Measurements from ENCODE around the gene HPS1. TPM values are rescaled to one million over a fixed set of nuclear protein-coding genes. Genes with fewer than 3 reads are reported as not detected.
"Not testable (repeated sequence)": the region's sequence is repeated elsewhere in the genome, so short reads cannot be mapped to it uniquely, and the experiment has no call there.

HPS1 gene
- total RNA-seq, 1 donor from 2014 or later = 16.0 TPM

DNA sequence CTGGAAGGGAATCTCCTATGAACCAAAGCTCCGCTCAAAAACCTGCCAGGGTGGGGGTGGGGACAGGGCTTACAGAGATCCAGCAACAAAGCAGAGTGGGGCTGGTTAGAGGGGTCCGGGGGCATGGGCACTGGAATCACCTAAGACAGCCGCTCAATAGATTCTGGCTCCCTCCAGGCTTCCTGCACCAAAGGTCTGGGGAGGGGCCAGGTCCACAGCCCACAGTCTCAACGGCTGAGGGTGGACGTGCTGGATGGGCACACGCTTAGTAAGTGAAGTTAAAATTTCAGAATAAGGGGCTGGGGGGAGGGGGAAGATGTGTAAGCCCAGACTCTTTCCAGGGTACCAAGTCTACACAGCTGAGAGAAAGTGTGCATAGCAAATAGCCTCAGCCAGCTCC is 62.9 kb downstream of the HPS1 start:
- Histone ChIP-seq H3K9ac (no peak overlapping the region), H3K79me2 (ENCODE audit: low read depth) (no peaks in the 10 kb centered on the region), H3K4me3 (no peak overlapping the region), H3K36me3 (no peaks in the 10 kb centered on the region), H3F3A (ENCODE audit: low read depth) (no peaks in the 10 kb centered on the region), H3K9me3 (ENCODE audit: low read depth) (no peaks in the 10 kb centered on the region), H3K27ac (no peak overlapping the region), H3K27me3 (no peaks in the 10 kb centered on the region), H3K4me2 (no peak overlapping the region), H4K20me1 (ENCODE audit: low read depth) (no peaks in the 10 kb centered on the region), H2AFZ (replicated peaks) (no peak overlapping the region), H3K4me1 (no peaks in the 10 kb centered on the region)
- DNase-seq (ENCODE audit: low spot score) = no peak
- H3K9me3 Mint-ChIP-seq = no peaks in the 10 kb centered on the region
- H3K36me3 Mint-ChIP-seq = no peaks in the 10 kb centered on the region
- TF ChIP-seq EZH2 (IDR thresholded peaks at IDR 0.05) (no peak), CTCF (IDR thresholded peaks at IDR 0.05) (no peak), EZH2phosphoT487 (IDR thresholded peaks at IDR 0.05) (no peak)
- H3K27me3 Mint-ChIP-seq (ENCODE audit: insufficient read depth, low read depth) = peaks cover 6% of the 10 kb centered on the region
- H3K4me1 Mint-ChIP-seq = peaks cover 7% of the 10 kb centered on the region
- H3K27ac Mint-ChIP-seq = no peak overlapping the region
- H3K4me3 Mint-ChIP-seq = no peak overlapping the region

DNA sequence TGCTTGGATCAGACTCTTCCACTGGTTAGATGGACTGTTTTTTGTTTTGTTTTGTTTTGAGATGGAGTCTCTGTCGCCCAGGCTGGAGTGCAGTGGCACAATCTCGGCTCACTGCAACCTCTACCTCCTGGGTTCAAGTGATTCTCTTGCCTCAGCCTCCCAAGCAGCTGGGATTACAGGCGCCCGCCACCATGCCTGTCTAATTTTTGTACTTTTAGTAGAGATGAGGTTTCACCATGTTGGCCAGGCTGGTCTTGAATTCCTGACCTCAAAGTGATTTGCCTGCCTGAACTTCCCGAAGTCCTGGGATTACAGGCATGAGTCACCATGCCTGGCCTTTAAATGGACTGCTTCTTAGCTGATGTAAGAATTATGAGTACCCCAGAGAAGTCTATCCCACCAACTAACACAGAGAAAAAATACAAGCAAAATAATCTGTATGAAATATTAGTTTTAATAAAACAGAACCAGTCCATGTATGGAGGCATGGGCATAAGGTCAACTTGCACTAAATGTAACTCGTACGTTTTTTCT is 63.5 kb downstream of the HPS1 start:
- H3K27ac Mint-ChIP-seq = peak overlapping the region; percentile 33
- H3K36me3 Mint-ChIP-seq; H3K4me1 Mint-ChIP-seq; H3K27me3 Mint-ChIP-seq (ENCODE audit: insufficient read depth, low read depth); H2AFZ ChIP-seq (replicated peaks); H4K20me1 ChIP-seq (ENCODE audit: low read depth); H3K9me3 ChIP-seq (ENCODE audit: low read depth); H3K9me3 Mint-ChIP-seq; H3K4me3 ChIP-seq; H3K27ac ChIP-seq; H3K27me3 ChIP-seq; H3K4me2 ChIP-seq; H3K79me2 ChIP-seq (ENCODE audit: low read depth); H3K4me3 Mint-ChIP-seq; DNase-seq (ENCODE audit: low spot score); H3K4me1 ChIP-seq; H3K36me3 ChIP-seq; H3K9ac ChIP-seq; H3F3A ChIP-seq (ENCODE audit: low read depth): not testable (repeated sequence)

DNA sequence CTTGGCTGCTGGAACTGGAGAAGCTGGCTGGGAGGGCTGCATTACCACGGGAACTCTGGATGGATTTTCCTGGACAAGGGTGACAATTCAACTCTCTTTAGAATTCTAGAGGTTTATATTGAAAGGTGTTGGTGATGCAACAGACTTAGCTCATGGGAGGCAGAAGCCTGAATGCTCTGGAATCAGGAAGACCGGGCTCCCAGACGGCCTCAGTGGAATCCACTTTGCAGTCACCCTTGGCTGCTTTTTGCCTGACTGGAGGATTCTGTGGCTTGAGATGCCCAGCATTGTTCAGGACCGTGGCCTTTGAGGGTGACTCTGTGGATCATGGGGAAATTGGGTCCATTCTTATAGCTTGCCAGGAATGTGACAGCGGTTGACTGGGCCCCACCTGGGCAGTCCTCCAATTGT is 64.0 kb downstream of the HPS1 start:
- H3K27me3 Mint-ChIP-seq (ENCODE audit: insufficient read depth, low read depth) = peaks cover 9% of the 10 kb centered on the region
- H3K27me3 ChIP-seq = no peaks in the 10 kb centered on the region
- H3K9me3 ChIP-seq (ENCODE audit: low read depth) = no peaks in the 10 kb centered on the region
- TF ChIP-seq EZH2 (IDR thresholded peaks at IDR 0.05) = no peak
- TF ChIP-seq CTCF (IDR thresholded peaks at IDR 0.05) = no peak
- no peak for TF ChIP-seq EZH2phosphoT487 (IDR thresholded peaks at IDR 0.05)
- no peaks in the 10 kb centered on the region for H3F3A ChIP-seq (ENCODE audit: low read depth)
- H3K27ac ChIP-seq = no peak overlapping the region
- no peak overlapping the region for H3K4me3 Mint-ChIP-seq
- H3K4me2 ChIP-seq = no peak overlapping the region
- H3K36me3 ChIP-seq = no peaks in the 10 kb centered on the region
- H3K4me1 Mint-ChIP-seq = peaks cover 7% of the 10 kb centered on the region
- H3K9ac ChIP-seq = no peak overlapping the region
- H3K4me3 ChIP-seq = no peak overlapping the region
- no peak for DNase-seq (ENCODE audit: low spot score)
- H3K79me2 ChIP-seq (ENCODE audit: low read depth) = no peaks in the 10 kb centered on the region
- no peaks in the 10 kb centered on the region for H4K20me1 ChIP-seq (ENCODE audit: low read depth)
- H3K36me3 Mint-ChIP-seq = no peaks in the 10 kb centered on the region
- peaks cover 2% of the 10 kb centered on the region for H3K9me3 Mint-ChIP-seq
- H3K27ac Mint-ChIP-seq = peak overlapping the region; percentile 33
- no peaks in the 10 kb centered on the region for H3K4me1 ChIP-seq
- no peak overlapping the region for H2AFZ ChIP-seq (replicated peaks)

GRCh38 chr10:98380493-98381339 is 66.0 kb downstream of the HPS1 start:
- Mint-ChIP-seq H3K27ac (no peak overlapping the region), H3K36me3 (no peaks in the 10 kb centered on the region), H3K9me3 (peaks cover 2% of the 10 kb centered on the region), H3K4me1 (peaks cover 7% of the 10 kb centered on the region), H3K27me3 (ENCODE audit: insufficient read depth, low read depth) (peaks cover 14% of the 10 kb centered on the region), H3K4me3 (no peak overlapping the region)
- H3F3A ChIP-seq (ENCODE audit: low read depth) = no peaks in the 10 kb centered on the region
- no peak overlapping the region for H3K4me3 ChIP-seq
- no peaks in the 10 kb centered on the region for H3K36me3 ChIP-seq
- DNase-seq (ENCODE audit: low spot score) = no peak
- no peak for TF ChIP-seq EZH2 (IDR thresholded peaks at IDR 0.05)
- TF ChIP-seq EZH2phosphoT487 (IDR thresholded peaks at IDR 0.05) = no peak
- no peak for TF ChIP-seq CTCF (IDR thresholded peaks at IDR 0.05)
- H3K79me2 ChIP-seq (ENCODE audit: low read depth) = no peaks in the 10 kb centered on the region
- H3K27me3 ChIP-seq = no peaks in the 10 kb centered on the region
- H3K4me2 ChIP-seq = no peak overlapping the region
- H2AFZ ChIP-seq (replicated peaks) = no peak overlapping the region
- H3K9me3 ChIP-seq (ENCODE audit: low read depth) = no peaks in the 10 kb centered on the region
- H4K20me1 ChIP-seq (ENCODE audit: low read depth) = no peaks in the 10 kb centered on the region
- H3K27ac ChIP-seq = no peak overlapping the region
- H3K9ac ChIP-seq = no peak overlapping the region
- no peaks in the 10 kb centered on the region for H3K4me1 ChIP-seq

Measured in neural progenitor cell (in vitro differentiated cells).